IMR-90 (cell line): ENCODE data around the gene MRPS22. TPM values are rescaled to one million over a fixed set of nuclear protein-coding genes. Genes with fewer than 3 reads are reported as not detected.

Experiments
- ATAC-seq: fragments of 200-7000 bp; cut with Tn5 transposase; 2 replicates; pipeline ENCODE4 v1.9.1; 2020; ENCODE audit warnings: low read depth, mild to moderate bottlenecking, moderate library complexity
- BruUV-seq: library from RNA; stranded (reverse); fragments of 400-500 nt; replicated peaks from 2 replicates; lab custom pipeline; 2021; lab: Mats Ljungman, UMichigan
- CTCF ChIA-PET: fragments of 300-600 bp; formaldehyde crosslinking; extraction: SDS; loops from one replicate; lab custom pipeline; 2021; ENCODE audit warnings: antibody characterized with exemption; lab: Yijun Ruan, JAX
- POLR2A ChIA-PET: fragments of 300-600 bp; sonication (Branson Sonifier 250); formaldehyde crosslinking; loops from one replicate; lab custom pipeline; 2022; ENCODE audit warnings: antibody characterized with exemption; ENCODE audit not compliant: unreplicated experiment; lab: Charles Lee
- DNase-seq: peaks from one replicate; pipeline ENCODE4 v3.0.0; 2013
- H2AFZ ChIP-seq: replicated peaks from 2 replicates; pipeline ENCODE3; 2013; ENCODE audit warnings: low read length, mild to moderate bottlenecking; ENCODE audit not compliant: poor library complexity
- H2AK5ac ChIP-seq: 2 replicates; pipeline ENCODE4 v1.6.1; 2013; ENCODE audit warnings: low read depth, low read length, inconsistent platforms
- H2AK9ac ChIP-seq: replicated peaks from 2 replicates; pipeline ENCODE3; 2013; ENCODE audit warnings: mild to moderate bottlenecking, low read depth, low read length, moderate library complexity; ENCODE audit not compliant: poor library complexity
- H2BK120ac ChIP-seq: 2 replicates; pipeline ENCODE4 v1.6.1; 2013; ENCODE audit warnings: low read depth, low read length, inconsistent platforms
- H2BK15ac ChIP-seq: 3 replicates; pipeline ENCODE4 v1.6.1; 2013; ENCODE audit warnings: low read depth, low read length, inconsistent platforms
- H2BK20ac ChIP-seq: 2 replicates; pipeline ENCODE4 v1.6.1; 2013; ENCODE audit warnings: low read depth, mild to moderate bottlenecking, inconsistent platforms, low read length, moderate library complexity
- H2BK5ac ChIP-seq: 2 replicates; pipeline ENCODE4 v1.6.1; 2013; ENCODE audit warnings: mild to moderate bottlenecking, low read depth, low read length, inconsistent platforms; ENCODE audit not compliant: poor library complexity, severe bottlenecking
- H3K14ac ChIP-seq: replicated peaks from 2 replicates; pipeline ENCODE4 v1.6.1; 2013; ENCODE audit warnings: low read depth, low read length, inconsistent platforms
- H3K18ac ChIP-seq: 2 replicates; pipeline ENCODE4 v1.6.1; 2013; ENCODE audit warnings: low read depth, low read length, control low read depth
- H3K23ac ChIP-seq: 2 replicates; pipeline ENCODE4 v1.6.1; 2013; ENCODE audit warnings: low read depth, low read length, inconsistent platforms
- H3K27ac ChIP-seq: 2 replicates; pipeline ENCODE4 v1.5.1; 2013; ENCODE audit warnings: mild to moderate bottlenecking, control low read depth, low read length; ENCODE audit not compliant: insufficient read depth
- H3K27me3 ChIP-seq: 2 replicates; pipeline ENCODE4 v1.6.1; 2013; ENCODE audit warnings: low read length; ENCODE audit not compliant: control insufficient read depth, insufficient read depth
- H3K36me3 ChIP-seq: 2 replicates; pipeline ENCODE4 v1.6.1; 2013; ENCODE audit warnings: low read length, mixed read lengths; ENCODE audit not compliant: control insufficient read depth, insufficient read depth
- H3K4ac ChIP-seq: 2 replicates; pipeline ENCODE4 v1.6.1; 2013; ENCODE audit warnings: low read depth, low read length, inconsistent platforms
- H3K4me1 ChIP-seq: 2 replicates; pipeline ENCODE4 v1.6.1; 2013; ENCODE audit warnings: low read length, mixed read lengths; ENCODE audit not compliant: control insufficient read depth, insufficient read depth
- H3K4me2 ChIP-seq: 2 replicates; pipeline ENCODE4 v1.6.1; 2013; ENCODE audit warnings: low read depth, mild to moderate bottlenecking, control low read depth, low read length, moderate library complexity
- H3K4me3 ChIP-seq: 2 replicates; pipeline ENCODE4 v1.5.1; 2013; ENCODE audit warnings: low read depth, mild to moderate bottlenecking, control low read depth, low read length, moderate library complexity; ENCODE audit not compliant: insufficient read depth
- H3K56ac ChIP-seq: 2 replicates; pipeline ENCODE4 v1.6.1; 2013; ENCODE audit warnings: low read length, inconsistent platforms; ENCODE audit not compliant: insufficient read depth; ENCODE audit errors: extremely low read depth
- H3K79me1 ChIP-seq, 2 experiments: 2 replicates each; pipeline ENCODE4 v1.6.1; 2013; ENCODE audit warnings: low read length in 2 of 2, inconsistent platforms in 1 of 2, low read depth in 1 of 2
- H3K9ac ChIP-seq: 2 replicates; pipeline ENCODE4 v1.6.1; 2013; ENCODE audit warnings: low read depth, low read length, control low read depth
- H3K9me1 ChIP-seq: 2 replicates; pipeline ENCODE4 v1.6.1; 2013; ENCODE audit warnings: low read length, inconsistent platforms; ENCODE audit not compliant: insufficient read depth
- H3K9me3 ChIP-seq: 2 replicates; pipeline ENCODE4 v1.6.1; 2013; ENCODE audit warnings: low read length; ENCODE audit not compliant: control insufficient read depth, insufficient read depth
- H4K20me1 ChIP-seq: 2 replicates; pipeline ENCODE4 v1.6.1; 2013; ENCODE audit warnings: low read length, inconsistent platforms; ENCODE audit not compliant: insufficient read depth
- H4K5ac ChIP-seq: 2 replicates; pipeline ENCODE4 v1.6.1; 2013; ENCODE audit warnings: mild to moderate bottlenecking, low read depth, low read length, control low read depth
- H4K8ac ChIP-seq, 2 experiments: 2 replicates each; pipeline ENCODE4 v1.6.1; 2013; ENCODE audit warnings: low read depth in 2 of 2, low read length in 2 of 2, control low read depth in 1 of 2, inconsistent platforms in 1 of 2
- H4K91ac ChIP-seq: 2 replicates; pipeline ENCODE4 v1.6.1; 2013; ENCODE audit warnings: low read depth, low read length, inconsistent platforms; ENCODE audit not compliant: insufficient read depth
- CTCF ChIP-seq: conservative IDR thresholded peaks from 2 replicates; pipeline ENCODE4 v1.5.1; 2012; ENCODE audit warnings: mild to moderate bottlenecking, low read depth, low read length, improper control_type of control experiment
- MAFK ChIP-seq: IDR thresholded peaks from 2 replicates; pipeline ENCODE4 v1.6.1; 2012; ENCODE audit warnings: low read depth, low read length, improper control_type of control experiment
- MAZ ChIP-seq: IDR thresholded peaks from 2 replicates; pipeline ENCODE4 v1.6.1; 2012; ENCODE audit warnings: low read depth, mild to moderate bottlenecking, low read length, improper control_type of control experiment, moderate library complexity, borderline replicate concordance
- POLR2A ChIP-seq: IDR thresholded peaks from 2 replicates; pipeline ENCODE4 v1.6.1; 2012; ENCODE audit warnings: mild to moderate bottlenecking, low read depth, low read length
- RAD21 ChIP-seq: IDR thresholded peaks from 2 replicates; pipeline ENCODE4 v1.6.1; 2012; ENCODE audit warnings: low read length, improper control_type of control experiment
- RFX5 ChIP-seq: IDR thresholded peaks from 2 replicates; pipeline ENCODE4 v1.8.0; 2012; ENCODE audit warnings: low read depth, mild to moderate bottlenecking, low read length, moderate library complexity
- WGBS, 2 experiments: methylation state at CpG; one replicate each; pipeline versions ENCODE4 v1.1.5 to v1.1.7; 2013; ENCODE audit warnings: missing lambda C conversion rate in 2 of 2; ENCODE audit not compliant: insufficient read length in 1 of 2; ENCODE audit errors: extremely low coverage in 2 of 2; 5-methylcytosine and 5-hydroxymethylcytosine counted together
- dilution Hi-C: fragments of 300-500 bp; cut with HindIII; formaldehyde crosslinking; loops from one replicate; pipeline ENCODE4 v1.14.3; 2018; ENCODE audit warnings: low sequenced_read_pairs; ENCODE audit not compliant: unreplicated experiment
- in situ Hi-C: fragments of 300-500 bp; cut with MboI; formaldehyde crosslinking; loops from 3 replicates; pipeline ENCODE4 v1.14.3; 2019; ENCODE audit warnings: low sequenced_read_pairs, inconsistent platforms, mixed read lengths
- intact Hi-C: fragments of 100-400 bp; cut with micrococcal nuclease; formaldehyde crosslinking; loops from 2 replicates; pipeline ENCODE4 v1.10.0; 2022
- polyA plus RNA-seq, 3 experiments: library from polyadenylated mRNA; depleted of rRNA; stranded (reverse); fragments of >200 nt; gene quantifications; 2 replicates each; pipeline ENCODE4 v1.2.3, GENCODE V29; 2012; ENCODE audit warnings: low replicate concordance in 1 of 3
- total RNA-seq: library from RNA; depleted of rRNA; stranded (reverse); fragments of >200 nt; gene quantifications from 2 replicates; pipeline ENCODE4 v1.2.3, GENCODE V29; 2012
- TF ChIP-seq, protein P1 (sequence below): fragments of 150-350 bp; IDR thresholded peaks from 2 replicates; pipeline ENCODE4 v1.6.1; 2016; ENCODE audit warnings: low read depth, mild to moderate bottlenecking, low read length, moderate library complexity, borderline replicate concordance

Gene MRPS22
- total and polyA plus RNA-seq, 2 of the 4 experiments (the other 2 are of a cell fraction), result 54.5 to 72.4 TPM

- no peak overlapping the region for H3K27ac ChIP-seq
- H3K18ac ChIP-seq, result no peak overlapping the region
- BruUV-seq, result no TSS peak
- no peak overlapping the region for H4K91ac ChIP-seq
- no peak overlapping the region for H2BK20ac ChIP-seq
- no peak overlapping the region for H4K8ac ChIP-seq
- no peak for TF ChIP-seq POLR2A
- TF ChIP-seq MAFK, result no peak
- no peak for TF ChIP-seq RFX5
- TF ChIP-seq RAD21, result no peak
- TF ChIP-seq, protein P1, sequence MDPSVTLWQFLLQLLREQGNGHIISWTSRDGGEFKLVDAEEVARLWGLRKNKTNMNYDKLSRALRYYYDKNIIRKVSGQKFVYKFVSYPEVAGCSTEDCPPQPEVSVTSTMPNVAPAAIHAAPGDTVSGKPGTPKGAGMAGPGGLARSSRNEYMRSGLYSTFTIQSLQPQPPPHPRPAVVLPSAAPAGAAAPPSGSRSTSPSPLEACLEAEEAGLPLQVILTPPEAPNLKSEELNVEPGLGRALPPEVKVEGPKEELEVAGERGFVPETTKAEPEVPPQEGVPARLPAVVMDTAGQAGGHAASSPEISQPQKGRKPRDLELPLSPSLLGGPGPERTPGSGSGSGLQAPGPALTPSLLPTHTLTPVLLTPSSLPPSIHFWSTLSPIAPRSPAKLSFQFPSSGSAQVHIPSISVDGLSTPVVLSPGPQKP, result no peak
- no peak for TF ChIP-seq MAZ
- no peak for TF ChIP-seq CTCF
- H3K4me2 ChIP-seq, result no peak overlapping the region
- dilution Hi-C loops (no loop called here), intact Hi-C loops (no loop called here), in situ Hi-C loops (no loop called here)
- H3K27me3 ChIP-seq, result no peaks in the 10 kb centered on the region
- H2BK15ac ChIP-seq, result no peak overlapping the region
- no peak overlapping the region for H3K9ac ChIP-seq
- DNase-seq (no peak), ATAC-seq (no peak)
- no peak overlapping the region for H3K14ac ChIP-seq
- ChIA-PET POLR2A (interaction anchor here (0.6 kb wide), 1 partner anchor 17 kb away, joined by 3 read pairs; no protein-coding TSS in a partner anchor), CTCF (interaction anchor here (0.7 kb wide), 1 partner anchor 666 kb away, joined by 3 read pairs; no protein-coding TSS in a partner anchor)
- no peak overlapping the region for H2AK5ac ChIP-seq
- H3K23ac ChIP-seq, result no peak overlapping the region
- H2AK9ac ChIP-seq, result no peak overlapping the region
- no peak overlapping the region for H2AFZ ChIP-seq
- H3K79me1 ChIP-seq, result peaks cover 15 to 19% of the 10 kb centered on the region in 2 experiments; a peak in 3 of 4 replicates
- no peak overlapping the region for H4K5ac ChIP-seq
- no peaks in the 10 kb centered on the region for H3K9me1 ChIP-seq
- peaks cover 2% of the 10 kb centered on the region; the same call in 1 of the 2 replicates for H3K4me1 ChIP-seq
- H3K36me3 ChIP-seq, result peaks cover 50% of the 10 kb centered on the region
- no peaks in the 10 kb centered on the region for H3K9me3 ChIP-seq
- no peak overlapping the region for H3K56ac ChIP-seq
- no peak overlapping the region for H2BK120ac ChIP-seq
- peaks cover 13% of the 10 kb centered on the region; the same call in 1 of the 2 replicates for H4K20me1 ChIP-seq
- no CpG with 5 or more reads among the region's 3 CpGs for WGBS, 2 experiments
- H2BK5ac ChIP-seq, result no peak overlapping the region
- H3K4me3 ChIP-seq, result no peak overlapping the region
- no peak overlapping the region for H3K4ac ChIP-seq
Measured at GRCh38 chr3:139358841-139359562, 15.2 kb downstream of the MRPS22 start.
